PFSK-1 (cell line): ENCODE data around the gene ACBD4.

Experiments
- FOXP2 ChIP-seq: optimal IDR thresholded peaks from 2 replicates; pipeline ENCODE3; 2011; ENCODE audit warnings: borderline replicate concordance, control low read depth, inconsistent platforms; ENCODE audit not compliant: insufficient read depth; ENCODE audit errors: extremely low read length, extremely low read depth
- POLR2AphosphoS5 ChIP-seq: IDR thresholded peaks from 2 replicates; pipeline ENCODE4 v1.6.1; 2012; ENCODE audit warnings: low read depth, mild to moderate bottlenecking, control low read depth, low read length, moderate library complexity
- SIN3A ChIP-seq: IDR thresholded peaks from 2 replicates; pipeline ENCODE4 v1.6.1; 2012; ENCODE audit warnings: mild to moderate bottlenecking, low read length, moderate library complexity, borderline replicate concordance; ENCODE audit not compliant: insufficient read depth
- TAF1 ChIP-seq: IDR thresholded peaks from 2 replicates; pipeline ENCODE4 v1.6.1; 2012; ENCODE audit warnings: low read length, control low read depth, borderline replicate concordance; ENCODE audit not compliant: insufficient read depth
- TF ChIP-seq, protein P1 (sequence below), 2 experiments: IDR thresholded peaks; 2 replicates each; pipeline versions ENCODE4 v1.6.1 to v1.8.0; 2011 to 2012; ENCODE audit warnings: low read depth in 2 of 2, low read length in 2 of 2, control low read depth in 1 of 2, inconsistent platforms in 1 of 2, mild to moderate bottlenecking in 1 of 2, moderate library complexity in 1 of 2; ENCODE audit not compliant: insufficient read depth in 1 of 2

The ACBD4 gene

GRCh38 chr17:45098869-45099616 lies 36.4 kb upstream of the ACBD4 start:
- TF ChIP-seq, protein P1, sequence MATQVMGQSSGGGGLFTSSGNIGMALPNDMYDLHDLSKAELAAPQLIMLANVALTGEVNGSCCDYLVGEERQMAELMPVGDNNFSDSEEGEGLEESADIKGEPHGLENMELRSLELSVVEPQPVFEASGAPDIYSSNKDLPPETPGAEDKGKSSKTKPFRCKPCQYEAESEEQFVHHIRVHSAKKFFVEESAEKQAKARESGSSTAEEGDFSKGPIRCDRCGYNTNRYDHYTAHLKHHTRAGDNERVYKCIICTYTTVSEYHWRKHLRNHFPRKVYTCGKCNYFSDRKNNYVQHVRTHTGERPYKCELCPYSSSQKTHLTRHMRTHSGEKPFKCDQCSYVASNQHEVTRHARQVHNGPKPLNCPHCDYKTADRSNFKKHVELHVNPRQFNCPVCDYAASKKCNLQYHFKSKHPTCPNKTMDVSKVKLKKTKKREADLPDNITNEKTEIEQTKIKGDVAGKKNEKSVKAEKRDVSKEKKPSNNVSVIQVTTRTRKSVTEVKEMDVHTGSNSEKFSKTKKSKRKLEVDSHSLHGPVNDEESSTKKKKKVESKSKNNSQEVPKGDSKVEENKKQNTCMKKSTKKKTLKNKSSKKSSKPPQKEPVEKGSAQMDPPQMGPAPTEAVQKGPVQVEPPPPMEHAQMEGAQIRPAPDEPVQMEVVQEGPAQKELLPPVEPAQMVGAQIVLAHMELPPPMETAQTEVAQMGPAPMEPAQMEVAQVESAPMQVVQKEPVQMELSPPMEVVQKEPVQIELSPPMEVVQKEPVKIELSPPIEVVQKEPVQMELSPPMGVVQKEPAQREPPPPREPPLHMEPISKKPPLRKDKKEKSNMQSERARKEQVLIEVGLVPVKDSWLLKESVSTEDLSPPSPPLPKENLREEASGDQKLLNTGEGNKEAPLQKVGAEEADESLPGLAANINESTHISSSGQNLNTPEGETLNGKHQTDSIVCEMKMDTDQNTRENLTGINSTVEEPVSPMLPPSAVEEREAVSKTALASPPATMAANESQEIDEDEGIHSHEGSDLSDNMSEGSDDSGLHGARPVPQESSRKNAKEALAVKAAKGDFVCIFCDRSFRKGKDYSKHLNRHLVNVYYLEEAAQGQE (IDR thresholded peaks at IDR 0.05; ENCODE audit: insufficient read depth in 1 of 2, low read depth in 2 of 2, low read length in 2 of 2), result no peak
- TF ChIP-seq TAF1, result no peak
- no peak for TF ChIP-seq FOXP2
- no peak for TF ChIP-seq POLR2AphosphoS5
- TF ChIP-seq SIN3A, result no peak

- TF ChIP-seq TAF1 (no peak), FOXP2 (no peak), POLR2AphosphoS5 (no peak), SIN3A (no peak)
- TF ChIP-seq, protein P1 (IDR thresholded peaks at IDR 0.05; ENCODE audit: insufficient read depth in 1 of 2, low read depth in 2 of 2, low read length in 2 of 2), result no peak
These were observed 34.0 kb upstream of the ACBD4 start for GRCh38 chr17:45101546-45101882.

DNA sequence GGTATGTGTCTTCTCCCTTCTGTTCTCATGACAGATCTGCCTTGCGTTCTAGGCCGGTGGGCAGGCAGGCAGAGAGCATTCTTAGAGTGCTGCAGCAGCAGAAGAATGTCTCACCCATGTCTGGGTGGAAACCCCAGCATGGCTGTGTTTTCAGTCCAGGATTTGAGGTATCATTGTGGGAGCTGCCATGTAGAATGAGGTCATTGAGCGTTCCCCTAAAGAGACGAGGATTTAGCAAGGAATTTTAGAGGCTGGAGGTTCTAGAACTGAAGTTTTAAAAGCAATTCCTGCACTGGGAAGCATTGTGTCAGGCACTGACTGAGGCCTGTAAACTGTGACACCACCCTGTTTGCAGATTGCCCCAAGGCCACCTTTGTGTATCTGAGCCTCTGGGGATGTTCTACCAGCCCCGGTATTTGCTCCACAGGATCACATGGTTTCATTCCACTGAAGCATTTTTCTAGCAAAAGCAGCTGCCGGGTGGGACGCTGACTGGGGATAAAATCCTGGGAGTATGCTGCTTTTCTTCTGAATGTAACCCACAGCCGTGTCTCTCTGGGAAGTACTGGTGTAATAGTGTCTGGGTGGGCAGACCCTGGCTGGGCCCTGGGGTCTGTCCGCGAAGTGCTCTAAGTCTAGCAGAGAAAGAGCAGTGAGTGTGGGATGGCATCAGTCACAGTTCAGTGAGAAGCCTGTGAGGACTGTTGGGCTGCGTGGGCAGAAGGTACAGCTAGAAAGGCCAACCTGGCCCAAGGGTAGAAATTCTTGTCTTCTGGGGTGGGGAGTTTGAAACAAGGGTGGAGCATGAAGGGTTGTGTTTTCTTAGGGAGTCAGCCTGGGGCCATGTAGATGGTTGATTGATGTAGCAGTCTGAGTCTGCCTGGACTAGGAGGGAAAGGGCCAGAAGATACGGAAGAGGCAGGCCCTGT lies 33.3 kb upstream of the ACBD4 start:
- TF ChIP-seq POLR2AphosphoS5 (no peak), FOXP2 (no peak)
- TF ChIP-seq, protein P1 (IDR thresholded peaks at IDR 0.05; ENCODE audit: insufficient read depth in 1 of 2, low read depth in 2 of 2, low read length in 2 of 2), result no peak

DNA sequence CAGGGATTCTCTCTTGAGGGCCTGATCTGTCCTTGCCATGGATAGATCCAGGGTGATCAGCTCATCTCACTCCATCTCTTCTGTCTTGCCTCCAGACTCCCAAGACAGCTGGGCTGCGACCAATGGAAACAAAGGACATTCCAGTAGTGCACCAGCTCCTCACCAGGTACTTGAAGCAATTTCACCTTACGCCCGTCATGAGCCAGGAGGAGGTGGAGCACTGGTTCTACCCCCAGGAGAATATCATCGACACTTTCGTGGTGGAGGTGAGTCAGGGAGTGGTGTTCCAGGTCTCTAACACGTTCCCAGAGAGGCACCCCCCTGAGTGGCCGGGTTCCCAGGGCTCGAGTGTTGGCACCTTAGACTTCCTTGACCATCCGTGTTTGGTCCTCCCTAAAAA lies 32.6 kb upstream of the ACBD4 start:
- TF ChIP-seq SIN3A (no peak), POLR2AphosphoS5 (no peak), FOXP2 (no peak), TAF1 (no peak)
- TF ChIP-seq, protein P1 (IDR thresholded peaks at IDR 0.05; ENCODE audit: insufficient read depth in 1 of 2, low read depth in 2 of 2, low read length in 2 of 2), result no peak
